HG03095 (cell line): Measurements from ENCODE around the gene SHROOM2.
"Not testable (repeated sequence)": the region's sequence is repeated elsewhere in the genome, so short reads cannot be mapped to it uniquely, and the experiment has no call there.

Experiments used
- ATAC-seq: cut with Tn5 transposase; IDR thresholded peaks from one replicate; pipeline ENCODE4 v1.9.1; 2021; ENCODE audit warnings: moderate library complexity; ENCODE audit not compliant: unreplicated experiment

The SHROOM2 gene

GRCh38 chrX:9825129-9825790, 39.0 kb downstream of the SHROOM2 start:
- ATAC-seq = no peak

- ATAC-seq = no peak
Observed at GRCh38 chrX:9825966-9826365, 39.7 kb downstream of the SHROOM2 start.

GRCh38 chrX:9829308-9830267, 43.4 kb downstream of the SHROOM2 start:
- peak; percentile 95 for ATAC-seq

GRCh38 chrX:9832811-9833210, 46.6 kb downstream of the SHROOM2 start:
- ATAC-seq = no peak

- no peak for ATAC-seq
Observed at GRCh38 chrX:9835585-9836210, 49.5 kb downstream of the SHROOM2 start.

GRCh38 chrX:9842541-9842940, 56.3 kb downstream of the SHROOM2 start:
- ATAC-seq = no peak

GRCh38 chrX:9844936-9845577, 58.8 kb downstream of the SHROOM2 start:
- ATAC-seq = no peak

- ATAC-seq = no peak
Observed at GRCh38 chrX:9845578-9845952, 59.3 kb downstream of the SHROOM2 start.

- ATAC-seq = no peak
Observed at GRCh38 chrX:9846631-9847030, 60.4 kb downstream of the SHROOM2 start.

- ATAC-seq = no peak
Observed at GRCh38 chrX:9847071-9847470, 60.8 kb downstream of the SHROOM2 start.

- no peak for ATAC-seq
Observed at GRCh38 chrX:9848718-9849479, 62.7 kb downstream of the SHROOM2 start.

GRCh38 chrX:9851890-9852289, 65.7 kb downstream of the SHROOM2 start:
- no peak for ATAC-seq

- no peak for ATAC-seq
Observed at GRCh38 chrX:9853307-9853706, 67.1 kb downstream of the SHROOM2 start.

GRCh38 chrX:9855561-9856283, 69.5 kb downstream of the SHROOM2 start:
- ATAC-seq = no peak

- no peak for ATAC-seq
Observed at GRCh38 chrX:9856588-9856987, 70.4 kb downstream of the SHROOM2 start.

- ATAC-seq = no peak
Observed at GRCh38 chrX:9857575-9858474, 71.6 kb downstream of the SHROOM2 start.

- ATAC-seq = not testable (repeated sequence)
Observed at GRCh38 chrX:9858684-9859083, 72.5 kb downstream of the SHROOM2 start.

GRCh38 chrX:9859711-9860555, 73.7 kb downstream of the SHROOM2 start:
- no peak for ATAC-seq
